GM12891 (cell line): Measurements from ENCODE around the gene ZFHX3.

Experiments used
- PAX5 ChIP-seq: IDR thresholded peaks from 2 replicates; pipeline ENCODE4 v1.6.1; 2011; ENCODE audit warnings: low read length, moderate library complexity, mild to moderate bottlenecking; ENCODE audit not compliant: insufficient read depth, severe bottlenecking
- POLR2A ChIP-seq: IDR thresholded peaks from 2 replicates; pipeline ENCODE4 v1.6.1; 2011; ENCODE audit warnings: low read depth, low read length, control low read depth
- POLR2AphosphoS5 ChIP-seq: IDR thresholded peaks from 2 replicates; pipeline ENCODE4 v1.6.1; 2011; ENCODE audit warnings: low read depth, low read length, control low read depth

DNA sequence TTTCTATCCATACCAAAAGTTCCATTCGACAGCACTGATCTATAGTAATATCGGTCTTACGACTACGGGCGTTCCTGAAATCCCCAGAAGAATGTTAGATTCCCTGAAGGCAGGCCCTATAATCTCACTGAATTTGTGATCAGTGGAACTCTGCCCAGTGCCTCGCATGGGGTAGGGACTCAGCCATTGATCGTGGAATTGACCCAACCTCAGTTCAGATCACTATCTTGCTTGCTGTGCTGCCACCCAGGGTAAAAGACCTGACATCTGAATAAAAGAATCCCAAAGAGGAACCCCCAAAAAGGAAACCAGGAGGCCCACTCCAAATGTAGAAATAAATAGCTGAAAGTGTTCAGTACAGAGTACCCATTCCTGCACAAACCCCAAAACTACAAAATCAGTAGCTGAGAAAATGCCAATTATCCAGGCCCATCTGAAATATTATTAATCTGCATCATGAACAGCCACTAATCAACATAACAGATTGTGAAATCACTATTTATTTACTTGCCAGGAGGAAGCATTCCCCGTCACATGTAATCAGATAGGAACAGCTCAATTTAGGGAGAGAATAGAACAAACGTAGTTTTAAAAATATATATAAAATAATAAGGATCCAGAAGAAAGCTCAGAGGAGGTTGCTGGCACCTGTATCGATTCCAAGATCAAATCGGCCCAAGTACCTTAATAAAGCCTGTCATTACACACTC lies 221.9 kb downstream of the ZFHX3 start:
- no peak for TF ChIP-seq POLR2A
- TF ChIP-seq PAX5 = no peak
- no peak for TF ChIP-seq POLR2AphosphoS5
